T-helper 1 cell (primary cell): ENCODE results near the gene ACTN4.

Source experiments
- DNase-seq, 5 donors: peaks; one replicate each; pipeline ENCODE4 v3.0.0-alpha.2; 2012 to 2020

Gene ACTN4

DNA sequence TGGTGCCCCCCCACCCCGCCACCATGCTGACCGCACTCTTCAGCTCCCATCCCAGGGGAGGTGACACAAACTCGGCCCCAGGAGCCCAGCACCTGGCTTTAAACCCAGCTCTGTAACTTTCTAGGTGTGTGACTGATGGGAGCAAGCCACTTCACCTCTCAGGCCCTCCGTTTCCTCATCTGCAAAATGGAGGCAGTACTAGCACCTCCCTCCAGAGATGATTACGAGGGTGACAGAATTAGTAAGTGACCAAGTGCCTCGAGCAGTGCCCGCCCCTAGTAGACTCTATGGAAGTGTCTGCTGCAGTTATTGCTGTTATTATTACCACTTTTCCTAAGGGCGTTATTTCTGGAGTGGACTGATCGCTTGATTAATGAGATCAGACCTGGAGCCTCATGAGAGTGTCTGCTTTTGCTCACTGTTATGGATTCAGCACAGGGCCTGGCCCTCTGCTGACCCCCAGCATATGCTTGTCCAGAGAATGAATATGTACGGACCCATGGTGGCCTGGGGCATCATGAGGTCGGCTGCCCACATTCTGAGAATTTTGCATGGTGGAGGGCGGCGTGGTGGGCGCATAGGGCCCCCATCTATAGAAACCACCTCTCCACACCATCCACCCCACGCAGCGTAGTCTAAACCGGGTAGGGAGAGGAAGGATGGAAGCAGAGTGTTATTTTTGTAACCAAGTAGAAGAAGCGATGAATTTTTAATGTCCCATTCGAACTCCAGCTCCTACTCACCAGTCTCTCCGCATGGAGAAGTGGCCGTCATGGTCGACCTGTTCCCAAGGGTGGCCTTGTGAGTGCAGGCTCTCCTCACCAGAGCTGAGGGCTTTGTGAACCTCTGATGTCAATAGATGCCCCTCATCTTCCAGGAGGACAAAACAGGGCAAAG is 48.6 kb downstream of the ACTN4 start:
- DNase-seq: no peak

DNA sequence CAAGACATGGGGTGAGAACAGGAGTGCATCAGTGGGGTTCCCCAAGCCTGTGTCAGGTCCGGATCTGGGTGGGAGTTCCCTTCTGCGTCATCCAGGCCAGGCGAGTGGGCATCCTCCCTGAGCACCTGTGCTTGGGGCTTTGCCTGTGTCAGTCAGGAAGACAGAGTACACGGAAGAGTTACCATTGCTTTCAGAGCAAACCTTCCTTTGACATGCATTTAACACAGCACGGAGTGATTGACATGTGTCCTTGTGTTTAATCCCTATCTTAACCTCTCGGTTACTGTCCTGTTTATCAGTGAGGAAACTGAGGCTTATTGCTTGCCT is 49.2 kb downstream of the ACTN4 start:
- DNase-seq: no peak

DNA sequence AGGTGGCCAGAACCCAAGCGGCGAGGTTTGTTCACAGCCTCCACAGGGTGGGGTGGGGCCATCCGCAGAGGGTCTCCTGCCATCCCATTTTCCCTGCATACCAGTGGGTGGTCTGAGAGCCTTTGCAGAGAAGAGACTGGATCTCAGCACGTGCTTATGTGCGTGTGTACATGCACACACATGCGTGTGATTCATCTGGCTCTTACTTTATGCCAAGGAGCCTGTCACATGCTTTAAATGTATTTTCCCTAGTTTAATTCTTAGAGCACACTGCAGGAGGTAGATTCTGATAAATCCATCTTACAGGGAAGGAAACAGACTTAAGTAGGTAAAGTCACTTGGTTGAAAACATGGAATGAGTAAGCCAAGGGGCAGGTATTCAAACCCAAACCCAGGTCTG is 49.7 kb downstream of the ACTN4 start:
- no peak for DNase-seq

DNA sequence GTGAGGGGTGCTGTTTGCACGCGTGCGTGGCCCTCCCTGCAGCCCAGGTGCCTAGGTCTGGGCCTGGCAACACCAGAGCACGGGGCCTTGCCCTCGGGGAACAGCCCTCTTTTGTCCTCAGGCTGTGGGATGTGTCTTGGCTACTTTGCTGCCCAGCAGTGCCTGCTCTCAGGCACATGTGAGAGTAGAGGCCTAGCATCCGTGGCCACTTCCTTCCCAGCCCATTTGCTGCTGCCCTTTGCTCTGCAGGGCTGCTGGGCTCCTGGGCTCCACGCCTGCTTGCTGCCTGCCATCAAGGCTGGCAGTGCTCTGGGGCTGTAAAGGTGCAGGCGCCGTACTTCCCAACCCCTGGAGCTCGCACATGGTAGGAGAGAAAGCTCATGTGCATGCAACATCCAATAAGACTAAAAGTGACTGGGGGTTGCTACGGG is 50.2 kb downstream of the ACTN4 start:
- no peak for DNase-seq

DNA sequence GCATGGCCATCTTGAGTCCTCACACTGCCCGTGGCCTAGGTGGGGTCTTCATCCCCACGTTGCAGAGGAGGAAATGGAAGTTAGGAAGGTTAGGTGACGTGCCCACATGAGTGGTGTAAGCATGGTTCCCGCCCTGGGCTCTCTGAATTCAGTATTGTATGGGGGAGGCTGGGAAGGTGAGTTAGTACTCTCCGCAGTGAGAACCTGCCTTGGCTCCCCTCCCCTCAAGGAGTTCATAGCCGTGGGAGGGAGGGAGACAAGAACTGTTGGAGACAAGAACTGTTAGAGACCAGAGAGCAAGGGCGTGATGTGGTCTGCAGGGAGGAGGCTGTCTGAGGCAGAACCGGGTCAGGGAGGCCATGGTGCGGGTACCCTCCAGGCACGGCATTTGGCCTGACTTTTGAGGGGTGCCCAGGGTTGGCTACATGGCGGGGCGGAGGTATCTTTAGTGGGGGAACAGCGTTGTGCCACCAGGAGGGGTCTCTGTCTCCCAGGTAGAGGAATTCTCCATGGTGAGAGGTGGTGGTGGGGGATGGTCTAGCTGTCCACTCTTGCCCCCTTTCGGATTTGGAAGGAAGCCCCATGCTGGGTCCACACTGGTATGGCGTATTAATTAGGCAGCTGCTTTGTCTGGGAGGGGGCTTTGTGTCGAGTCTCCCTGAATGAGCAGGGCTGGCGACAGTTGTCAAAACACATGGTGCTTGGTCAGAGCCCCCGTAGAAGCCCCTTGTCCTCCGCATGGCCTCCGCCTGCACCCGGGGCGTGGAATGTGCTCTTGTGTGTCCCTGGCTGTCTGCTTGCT is 51.0 kb downstream of the ACTN4 start:
- no peak for DNase-seq

DNA sequence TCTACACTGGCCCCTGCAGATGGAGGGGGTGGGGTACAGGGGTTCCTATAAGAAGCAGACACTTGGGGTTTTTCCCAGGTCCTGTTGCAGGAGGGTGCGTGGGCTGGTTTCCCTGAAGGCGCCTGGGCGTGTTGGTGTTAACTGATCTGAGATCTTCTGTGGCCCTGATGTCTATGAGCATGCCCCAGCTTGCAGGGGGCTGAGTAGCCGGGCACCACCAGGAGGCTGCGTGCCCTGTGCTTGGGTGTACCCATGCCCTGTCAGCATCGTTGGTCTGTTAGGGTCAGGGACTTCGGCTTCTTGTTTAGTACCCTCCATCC is 51.5 kb downstream of the ACTN4 start:
- DNase-seq: no peak

DNA sequence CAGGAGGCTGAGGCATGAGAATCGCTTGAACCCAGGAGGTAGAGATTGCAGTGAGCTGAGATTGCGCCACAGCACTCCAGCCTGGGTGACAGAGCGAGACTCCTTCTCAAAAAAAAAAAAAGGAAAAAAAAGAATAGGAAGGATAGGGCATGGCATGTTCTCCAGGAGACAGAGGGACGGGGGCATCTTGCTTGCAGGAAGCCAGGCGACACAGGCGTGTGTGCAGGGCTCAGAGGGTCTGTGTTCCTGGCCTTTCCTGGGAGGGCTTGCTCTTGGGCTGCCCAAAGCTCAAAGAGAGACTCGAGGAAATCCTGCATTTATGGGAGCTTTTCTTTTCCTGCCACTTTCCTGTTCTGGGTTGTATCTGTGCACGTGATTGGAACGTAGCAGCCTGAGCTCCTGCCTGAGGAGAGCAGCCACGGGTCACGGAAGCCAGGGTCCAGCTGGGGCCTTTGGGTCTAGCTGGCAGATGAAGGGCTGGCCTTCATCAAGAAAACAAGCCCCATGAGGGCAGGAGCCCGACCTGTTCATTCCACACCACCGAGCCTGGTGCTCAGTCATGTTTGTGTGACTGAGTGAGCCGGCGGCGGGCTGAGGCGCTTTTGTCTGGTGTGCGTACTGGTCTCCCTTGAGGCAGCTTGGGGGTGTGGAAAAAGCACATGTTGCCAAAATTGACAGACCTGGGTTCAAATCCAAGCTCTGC is 52.3 kb downstream of the ACTN4 start:
- no peak for DNase-seq

DNA sequence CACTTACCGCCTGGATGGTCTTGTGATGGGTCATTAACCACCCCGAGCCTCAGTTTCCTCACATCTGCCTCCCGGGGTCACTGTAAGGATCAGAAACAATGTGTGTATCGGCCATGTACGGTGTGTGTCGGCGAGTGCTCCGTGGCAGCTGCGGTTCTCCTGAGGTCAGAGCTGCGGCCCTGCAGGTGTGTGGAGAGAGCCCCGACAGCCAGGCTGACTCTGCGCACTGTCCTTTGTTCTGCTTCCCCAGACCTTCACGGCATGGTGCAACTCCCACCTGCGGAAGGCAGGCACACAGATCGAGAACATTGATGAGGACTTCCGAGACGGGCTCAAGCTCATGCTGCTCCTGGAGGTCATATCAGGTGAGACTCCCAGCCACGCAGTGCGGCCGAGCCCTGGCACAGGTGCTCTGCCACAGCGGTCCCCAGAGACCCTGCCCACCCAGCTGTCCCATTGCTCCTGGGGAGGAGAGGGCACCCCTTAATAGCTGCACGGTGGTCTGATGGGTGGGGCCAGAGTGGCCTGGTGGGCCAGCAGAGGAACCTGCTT is 53.0 kb downstream of the ACTN4 start:
- DNase-seq: no peak

DNA sequence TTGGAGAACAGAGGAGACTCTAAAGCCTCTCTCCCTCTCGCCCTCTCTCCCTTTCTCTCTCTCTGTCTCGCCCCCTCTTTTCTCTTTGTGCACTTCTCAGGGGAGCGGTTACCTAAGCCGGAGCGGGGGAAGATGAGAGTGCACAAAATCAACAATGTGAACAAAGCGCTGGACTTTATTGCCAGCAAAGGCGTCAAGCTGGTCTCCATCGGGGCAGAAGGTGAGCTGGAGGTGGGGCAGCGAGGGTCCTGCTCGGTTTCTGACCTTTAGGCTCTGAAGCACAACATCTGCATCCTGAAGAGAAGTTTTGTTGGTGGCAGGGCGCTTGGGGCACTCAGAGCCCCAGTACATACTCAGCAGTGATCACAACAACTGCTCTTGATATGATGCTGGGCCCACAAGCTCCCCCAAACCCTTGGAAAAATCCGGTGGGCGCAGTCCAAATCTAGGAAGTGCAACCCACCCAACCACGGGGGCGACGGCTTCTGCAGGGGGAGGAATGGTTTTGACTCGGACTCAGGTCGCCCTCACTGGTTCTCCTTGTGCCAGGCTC is 53.5 kb downstream of the ACTN4 start:
- DNase-seq: no peak

DNA sequence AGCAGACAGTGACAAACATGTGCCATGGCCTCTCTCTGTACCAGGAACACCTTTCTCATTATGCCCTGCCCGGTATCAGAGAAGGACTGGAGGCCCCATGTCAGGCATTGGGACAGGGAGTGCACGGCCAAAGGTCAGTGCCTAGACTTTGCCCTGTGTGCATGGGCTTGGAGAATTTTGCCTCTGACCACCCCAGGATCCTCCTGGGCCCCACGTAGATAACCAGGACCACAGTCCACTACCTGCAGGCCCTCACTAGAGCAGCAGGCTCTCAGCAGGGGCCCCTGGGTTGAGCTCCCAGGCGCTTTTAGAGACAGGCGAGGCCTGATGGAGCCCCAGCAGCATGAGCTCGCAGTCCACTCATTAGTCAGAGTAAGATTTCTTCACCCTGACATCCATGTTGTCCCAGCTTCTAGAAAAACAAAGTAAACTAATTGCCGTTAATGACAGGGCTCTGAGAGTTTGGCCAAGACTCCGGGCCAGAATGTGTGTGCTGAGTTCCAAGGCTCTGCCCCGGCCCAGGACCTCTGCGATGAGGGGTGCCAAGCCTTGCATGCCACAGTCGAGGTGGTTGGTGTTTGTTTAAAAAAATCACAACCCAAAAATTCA is 54.1 kb downstream of the ACTN4 start:
- no peak for DNase-seq

DNA sequence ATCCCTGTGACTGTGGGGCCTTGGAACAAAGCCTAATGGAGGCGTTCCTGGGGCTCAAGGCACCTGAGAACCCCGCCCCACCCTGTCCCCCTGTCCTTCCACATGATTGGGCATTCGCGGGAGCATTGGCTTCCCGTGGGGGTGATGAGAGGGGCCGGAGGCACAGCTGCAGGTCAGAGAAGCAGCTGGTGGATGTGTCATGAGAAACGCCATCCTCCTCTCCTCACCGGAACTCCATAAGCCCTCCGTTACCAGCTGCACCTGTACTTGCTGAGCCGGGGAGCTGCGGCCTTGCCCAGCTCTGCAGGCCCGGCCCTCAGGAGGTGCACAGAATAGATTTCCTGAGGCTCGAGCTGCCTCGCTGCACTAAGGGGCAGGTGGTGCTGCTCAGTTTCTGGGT is 54.8 kb downstream of the ACTN4 start:
- DNase-seq: no peak

DNA sequence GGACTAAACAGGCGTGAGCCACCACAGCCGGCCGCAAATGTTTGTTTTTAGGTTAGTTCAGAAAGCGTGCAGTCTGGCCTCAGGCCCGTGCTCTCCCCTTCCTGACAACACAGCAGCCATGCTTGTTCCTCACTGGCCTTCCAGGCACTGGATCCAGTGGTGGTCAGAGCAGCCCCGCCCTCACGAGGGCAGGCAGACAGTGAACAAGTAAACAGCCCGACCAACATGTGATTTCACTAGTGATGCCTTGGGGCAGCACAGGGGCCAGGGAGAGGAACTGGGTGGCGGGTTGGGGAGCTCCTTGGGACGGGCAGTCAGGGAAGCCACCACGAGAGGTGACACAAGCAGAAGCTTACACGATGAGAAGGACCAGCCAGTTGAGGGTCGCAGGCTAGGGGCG is 56.1 kb downstream of the ACTN4 start:
- DNase-seq: no peak

DNA sequence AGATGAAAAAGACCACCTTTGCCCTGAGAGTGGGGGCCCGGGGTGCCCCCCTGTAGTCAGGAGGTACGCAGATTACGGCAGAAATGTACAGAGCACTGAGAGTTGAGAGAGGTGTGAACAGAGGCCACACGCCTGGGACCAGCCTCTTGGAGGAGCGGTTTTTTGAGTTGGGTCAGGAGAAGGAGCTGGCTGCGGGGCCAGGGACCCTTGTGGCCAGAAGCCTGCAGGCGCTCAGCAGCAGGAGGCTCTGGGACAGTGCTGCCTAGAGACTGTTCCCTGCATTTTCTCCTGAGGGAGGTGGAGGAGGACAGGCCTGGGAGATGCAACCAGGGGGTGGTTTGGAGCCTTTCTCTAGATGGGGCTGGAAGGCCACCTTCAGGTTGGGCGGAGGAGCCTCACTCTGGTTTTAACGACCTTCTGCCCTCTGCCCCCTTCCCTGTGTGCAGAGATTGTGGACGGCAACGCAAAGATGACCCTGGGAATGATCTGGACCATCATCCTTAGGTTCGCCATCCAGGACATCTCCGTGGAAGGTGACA is 57.1 kb downstream of the ACTN4 start:
- no peak for DNase-seq

DNA sequence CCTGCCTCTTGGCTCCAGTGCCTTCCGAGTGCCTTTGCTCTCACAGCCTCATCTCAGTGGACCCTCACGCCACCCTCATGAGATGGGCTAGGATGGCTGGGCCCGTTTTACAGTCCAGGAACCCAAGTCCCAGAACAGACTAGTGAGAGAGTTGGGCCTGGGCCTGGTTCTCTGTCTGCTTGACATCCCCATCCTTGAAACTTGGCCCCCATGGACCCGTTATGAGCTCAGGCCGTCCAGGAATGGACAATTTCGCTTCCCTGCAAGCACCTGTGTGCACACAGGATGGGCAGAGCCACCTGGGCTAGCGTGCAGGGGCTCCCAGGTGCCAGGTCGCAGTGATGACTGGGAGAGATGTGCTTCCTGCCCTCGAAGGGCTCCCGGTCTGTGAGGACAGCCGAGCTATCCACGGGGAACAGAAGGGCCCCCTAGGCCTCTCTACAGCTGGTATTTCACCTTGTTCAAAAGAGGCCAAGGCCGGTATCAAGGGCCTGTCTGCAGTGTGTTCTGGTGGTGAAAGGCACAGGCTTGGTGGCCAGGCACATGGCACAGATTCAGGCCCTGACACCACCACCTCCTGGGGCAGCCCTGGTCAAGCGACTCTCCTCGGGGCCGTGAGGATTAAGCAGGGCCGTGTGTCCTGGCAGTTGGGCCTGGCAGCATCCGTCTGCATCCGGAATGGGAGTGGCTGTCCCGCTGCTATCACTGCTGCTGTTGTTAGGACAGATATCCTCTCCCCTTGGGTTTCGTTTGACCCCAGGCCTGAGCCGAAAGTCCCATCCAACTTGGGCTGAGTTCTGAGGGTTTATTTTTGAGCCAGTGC is 58.0 kb downstream of the ACTN4 start:
- no peak for DNase-seq

DNA sequence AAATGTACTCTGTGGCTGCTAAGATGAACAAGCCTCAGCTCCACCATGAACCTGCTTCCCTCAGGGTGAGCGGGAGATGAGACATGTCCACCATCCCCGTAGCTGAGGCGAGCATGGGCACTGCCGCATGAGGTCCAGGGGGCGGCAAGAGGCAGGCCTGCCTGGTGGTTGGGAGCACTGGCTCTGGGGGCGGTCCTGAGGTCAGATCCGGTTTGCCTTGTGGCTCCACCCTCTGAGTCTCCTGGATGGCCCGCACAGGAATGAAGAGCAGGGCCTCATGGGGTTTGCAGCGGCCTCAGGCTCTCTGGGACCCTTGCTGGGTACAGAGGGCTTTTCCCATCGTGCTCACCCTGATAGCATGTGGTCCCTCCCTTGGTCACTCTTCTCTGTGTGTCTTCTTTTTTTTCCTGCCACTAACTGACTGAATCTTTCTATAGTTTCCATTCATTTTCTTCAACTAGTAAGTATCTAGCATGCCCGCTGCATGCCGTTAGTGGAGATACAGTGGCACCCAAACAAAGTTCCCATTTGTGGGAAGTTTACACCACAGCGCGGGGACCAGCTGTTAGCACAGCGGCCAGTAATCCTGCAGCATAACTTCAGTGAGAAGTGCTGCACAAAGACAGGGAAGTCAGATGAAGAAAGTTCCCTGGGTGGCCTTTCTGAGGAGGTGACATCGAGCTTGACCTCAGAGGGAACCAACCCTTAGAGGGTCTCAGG is 59.5 kb downstream of the ACTN4 start:
- no peak for DNase-seq

DNA sequence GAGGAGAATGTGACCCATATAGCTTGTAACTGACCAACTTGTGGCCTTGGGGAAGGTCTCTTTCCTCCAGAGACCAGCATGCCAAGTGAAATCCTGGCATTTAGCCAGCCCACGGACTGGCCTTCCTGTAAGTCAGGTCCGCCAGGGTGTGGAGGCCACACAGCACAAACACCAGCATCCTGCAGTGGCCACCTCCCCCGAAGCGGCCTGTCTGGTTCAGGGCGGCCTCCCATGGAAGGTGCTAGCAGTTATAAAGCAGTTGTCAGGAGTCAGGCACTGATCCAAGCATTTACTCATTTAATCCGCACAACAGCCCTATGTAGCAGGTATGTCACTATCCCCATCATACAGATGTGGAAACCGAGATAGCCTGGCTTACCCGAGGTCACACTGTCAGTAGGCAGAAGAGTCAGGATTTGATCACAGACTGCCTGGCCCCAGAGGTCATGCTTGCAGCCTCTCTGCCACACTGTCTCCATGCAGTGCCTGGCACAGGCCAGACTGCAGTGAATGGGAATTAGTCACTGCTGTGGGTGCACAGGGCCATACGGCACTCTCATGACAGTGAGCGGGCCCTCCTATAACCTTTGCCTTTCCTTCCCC is 60.2 kb downstream of the ACTN4 start:
- no peak for DNase-seq

DNA sequence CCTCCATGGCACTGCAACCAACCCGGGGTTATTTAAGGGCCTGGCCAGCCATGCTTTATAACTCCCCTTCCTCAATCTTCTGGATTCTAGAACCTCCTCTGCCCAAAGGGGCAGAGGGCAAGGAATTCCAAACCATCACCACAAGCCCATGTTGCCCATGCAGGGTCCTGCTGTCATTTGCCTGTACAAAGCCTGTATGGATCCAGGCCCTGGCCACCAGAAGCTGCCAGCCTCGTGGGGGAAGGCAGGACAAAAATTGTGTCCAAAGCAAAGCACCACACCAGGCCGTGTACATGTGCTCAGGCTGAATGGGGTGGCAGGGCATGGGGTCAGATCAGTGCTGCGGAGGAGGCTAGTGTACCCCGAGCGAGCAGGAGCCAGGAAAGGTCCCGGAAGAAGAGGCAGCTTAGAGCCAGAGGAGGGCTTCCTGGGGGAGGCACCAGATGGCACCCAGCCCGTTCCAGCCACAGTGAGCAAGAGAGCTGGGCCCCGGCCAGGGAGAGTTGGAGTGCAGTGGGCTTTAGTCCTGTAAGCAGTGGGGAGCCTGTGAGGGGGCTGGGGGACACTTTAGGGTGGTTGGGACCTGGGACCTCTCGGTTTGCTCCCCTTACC is 61.1 kb downstream of the ACTN4 start:
- no peak for DNase-seq

DNA sequence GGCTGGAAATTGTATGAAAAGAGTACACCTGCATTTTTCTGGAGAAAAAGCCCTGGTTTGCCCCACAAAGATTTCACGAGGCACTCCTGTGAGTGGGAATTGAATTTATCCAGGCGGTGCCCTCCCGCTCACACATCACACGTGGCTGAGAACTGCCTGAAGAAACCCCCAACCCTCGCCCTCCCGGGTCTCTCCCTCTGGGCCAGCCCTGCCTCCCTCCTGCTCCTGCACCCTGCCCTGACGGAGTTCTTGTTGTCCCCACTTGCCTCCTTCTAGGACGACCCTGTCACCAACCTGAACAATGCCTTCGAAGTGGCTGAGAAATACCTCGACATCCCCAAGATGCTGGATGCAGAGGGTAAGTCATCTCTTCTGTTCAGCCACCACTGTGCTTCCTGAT is 61.7 kb downstream of the ACTN4 start:
- DNase-seq: no peak

DNA sequence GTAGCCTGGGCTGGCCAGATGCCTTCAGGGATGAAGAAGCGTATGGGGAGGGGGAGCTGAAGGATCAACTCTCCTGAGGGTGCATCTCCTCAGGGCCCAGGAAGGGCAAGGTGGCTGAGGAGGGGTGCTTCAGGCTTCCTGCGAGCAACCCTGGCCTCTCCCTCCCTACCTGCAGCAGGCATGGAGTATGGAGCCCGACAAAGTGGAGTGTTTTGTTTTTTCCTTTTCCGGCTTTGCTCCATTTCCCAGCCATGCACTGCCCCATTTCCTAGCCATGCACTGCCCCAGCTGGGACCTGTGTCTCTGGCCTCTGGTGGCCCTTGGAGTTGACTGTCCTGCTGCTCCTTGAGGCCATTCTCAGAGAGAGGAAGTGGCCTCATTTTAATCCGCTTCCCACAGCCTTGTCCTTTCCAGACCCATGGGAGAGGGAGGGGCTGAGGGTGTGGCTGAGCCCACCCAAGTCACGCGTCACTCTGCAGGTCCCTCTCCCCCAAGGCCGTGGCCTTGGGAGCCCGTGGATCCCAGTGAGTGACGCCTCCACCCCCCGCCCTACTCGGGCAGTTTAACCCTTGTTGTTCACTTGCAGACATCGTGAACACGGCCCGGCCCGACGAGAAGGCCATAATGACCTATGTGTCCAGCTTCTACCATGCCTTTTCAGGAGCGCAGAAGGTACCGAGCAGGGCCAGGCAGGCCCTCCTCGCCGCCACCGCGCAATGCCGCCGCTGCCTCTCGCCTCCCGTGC is 62.4 kb downstream of the ACTN4 start:
- DNase-seq: no peak
